Measurements from ENCODE around the gene KCNK4.
"Not testable (repeated sequence)": the region's sequence is repeated elsewhere in the genome, so short reads cannot be mapped to it uniquely, and the experiment has no call there.

KCNK4 gene

GRCh38 chr11:64245797-64246620 is 45.1 kb upstream of the KCNK4 start:
- Histone ChIP-seq H3K4me2 (ENCODE audit: low read length) (peak overlapping the region; percentile 89), H3K36me3 (ENCODE audit: control insufficient read depth, low read length) (peaks cover 43% of the 10 kb centered on the region), H3K9me3 (ENCODE audit: control insufficient read depth, insufficient read depth, low read length) (no peaks in the 10 kb centered on the region), H3K27ac (ENCODE audit: low read depth, low read length) (peak overlapping the region; percentile 85), H3K4me1 (ENCODE audit: control insufficient read depth, low read length) (peaks cover 58% of the 10 kb centered on the region), H3K79me2 (ENCODE audit: control insufficient read depth, low read length) (peaks cover 45% of the 10 kb centered on the region), H3K4me3 (ENCODE audit: low read length) (peak overlapping the region; percentile 97), H3K9me2 (replicated peaks; ENCODE audit: control insufficient read depth, low read length) (no peaks in the 10 kb centered on the region), H3F3A (ENCODE audit: control insufficient read depth, insufficient read depth) (peaks cover 27% of the 10 kb centered on the region), H4K20me1 (ENCODE audit: control insufficient read depth, insufficient read depth, low read depth, low read length) (no peaks in the 10 kb centered on the region), H3K27me3 (ENCODE audit: control insufficient read depth, low read length) (no peaks in the 10 kb centered on the region)
- peak; percentile 9 for TF ChIP-seq CTCF (IDR thresholded peaks at IDR 0.05; ENCODE audit: low read depth, low read length, poor library complexity, severe bottlenecking)
- TF ChIP-seq EZH2phosphoT487 (IDR thresholded peaks at IDR 0.05; ENCODE audit: borderline replicate concordance, low read length), result no peak

DNA sequence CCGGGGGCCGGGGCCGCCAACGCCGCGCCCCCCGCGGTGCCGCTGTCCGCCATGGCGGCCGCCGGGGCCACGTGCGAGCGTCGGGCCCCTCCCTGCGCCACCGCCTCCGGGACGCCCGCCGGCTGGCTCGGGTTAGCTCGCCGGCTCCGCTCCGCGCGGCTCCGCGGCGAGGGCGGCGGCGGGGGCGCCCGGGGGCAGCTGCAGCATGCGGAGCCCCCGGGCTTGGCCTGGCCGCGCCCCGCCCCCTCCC is 44.6 kb upstream of the KCNK4 start:
- H3K27me3 ChIP-seq (ENCODE audit: control insufficient read depth, low read length); H3K4me2 ChIP-seq (ENCODE audit: low read length); H3K9me2 ChIP-seq (replicated peaks; ENCODE audit: control insufficient read depth, low read length); H3K9me3 ChIP-seq (ENCODE audit: control insufficient read depth, insufficient read depth, low read length); H4K20me1 ChIP-seq (ENCODE audit: control insufficient read depth, insufficient read depth, low read depth, low read length): not testable (repeated sequence)
- Histone ChIP-seq H3F3A (ENCODE audit: control insufficient read depth, insufficient read depth) (peaks cover 27% of the 10 kb centered on the region), H3K36me3 (ENCODE audit: control insufficient read depth, low read length) (peaks cover 41% of the 10 kb centered on the region), H3K79me2 (ENCODE audit: control insufficient read depth, low read length) (peaks cover 44% of the 10 kb centered on the region), H3K4me3 (ENCODE audit: low read length) (peak overlapping the region; percentile 97), H3K4me1 (ENCODE audit: control insufficient read depth, low read length) (peaks cover 60% of the 10 kb centered on the region), H3K27ac (ENCODE audit: low read depth, low read length) (peak overlapping the region; percentile 85)

GRCh38 chr11:64246871-64247728 is 44.0 kb upstream of the KCNK4 start, which contains the start of gene PPP1R14B:
PPP1R14B (minus strand) TSS chr11:64246943; CDS start chr11:64246673, 270 bp downstream.
- H3K9me2 ChIP-seq (replicated peaks; ENCODE audit: control insufficient read depth, low read length), result no peaks in the 10 kb centered on the region
- H3K79me2 ChIP-seq (ENCODE audit: control insufficient read depth, low read length), result peaks cover 44% of the 10 kb centered on the region
- no peaks in the 10 kb centered on the region for H4K20me1 ChIP-seq (ENCODE audit: control insufficient read depth, insufficient read depth, low read depth, low read length)
- H3F3A ChIP-seq (ENCODE audit: control insufficient read depth, insufficient read depth), result peaks cover 27% of the 10 kb centered on the region
- peak within 1 kb of the TSS; percentile 97 for H3K4me3 ChIP-seq (ENCODE audit: low read length)
- H3K27me3 ChIP-seq (ENCODE audit: control insufficient read depth, low read length), result no peaks in the 10 kb centered on the region
- H3K4me2 ChIP-seq (ENCODE audit: low read length), result peak within 1 kb of the TSS; percentile 89
- peaks cover 38% of the 10 kb centered on the region for H3K36me3 ChIP-seq (ENCODE audit: control insufficient read depth, low read length)
- no peaks in the 10 kb centered on the region for H3K9me3 ChIP-seq (ENCODE audit: control insufficient read depth, insufficient read depth, low read length)
- peaks cover 62% of the 10 kb centered on the region for H3K4me1 ChIP-seq (ENCODE audit: control insufficient read depth, low read length)
- TF ChIP-seq CTCF (IDR thresholded peaks at IDR 0.05; ENCODE audit: low read depth, low read length, poor library complexity, severe bottlenecking) (peak; percentile 32), EZH2phosphoT487 (IDR thresholded peaks at IDR 0.05; ENCODE audit: borderline replicate concordance, low read length) (no peak)
- peak within 1 kb of the TSS; percentile 85 for H3K27ac ChIP-seq (ENCODE audit: low read depth, low read length)
